Neural crest cell (in vitro differentiated cells): ENCODE measurements around the gene TADA3. TPM values are rescaled to one million over a fixed set of nuclear protein-coding genes. Genes with fewer than 3 reads are reported as not detected.

Experiments
- DNase-seq: peaks from one replicate; pipeline ENCODE4 v3.0.0; 2021; ENCODE audit warnings: low read depth, mixed read lengths, low spot score
- H3K27ac Mint-ChIP-seq: one replicate; pipeline ENCODE4 v1.8.0; 2021; ENCODE audit warnings: mild to moderate bottlenecking, mixed read lengths; ENCODE audit not compliant: unreplicated experiment
- H3K27me3 Mint-ChIP-seq: 2 replicates; pipeline ENCODE4 v1.8.0; 2021; ENCODE audit warnings: low read depth, mild to moderate bottlenecking, mixed read lengths
- H3K36me3 Mint-ChIP-seq: 2 replicates; pipeline ENCODE4 v1.8.0; 2021; ENCODE audit warnings: low read depth, mild to moderate bottlenecking, mixed read lengths
- H3K4me1 Mint-ChIP-seq: 2 replicates; pipeline ENCODE4 v1.8.0; 2021; ENCODE audit warnings: mixed read lengths
- H3K4me3 Mint-ChIP-seq: one replicate; pipeline ENCODE4 v1.8.0; 2021; ENCODE audit warnings: mild to moderate bottlenecking, mixed read lengths
- H3K9me3 Mint-ChIP-seq: 2 replicates; pipeline ENCODE4 v1.8.0; 2021; ENCODE audit warnings: mixed read lengths
- CTCF ChIP-seq: fragments of 200-600 bp; sonication (generic); conservative IDR thresholded peaks from 2 replicates; pipeline ENCODE4 v1.5.0; 2021; ENCODE audit warnings: antibody characterized with exemption, mild to moderate bottlenecking
- total RNA-seq: library from RNA; stranded (reverse); gene quantifications from 2 replicates; pipeline ENCODE4 v1.2.1, GENCODE V29; 2021

The TADA3 gene
- total RNA-seq, 1 donor from 2014 or later: 70.0 TPM

- no peak overlapping the region for H3K27ac Mint-ChIP-seq
- peaks cover 28% of the 10 kb centered on the region for H3K4me1 Mint-ChIP-seq
- H3K36me3 Mint-ChIP-seq: no peaks in the 10 kb centered on the region
- DNase-seq: no peak
- H3K9me3 Mint-ChIP-seq: no peaks in the 10 kb centered on the region
- no peaks in the 10 kb centered on the region for H3K27me3 Mint-ChIP-seq
- peak overlapping the region; percentile 27 for H3K4me3 Mint-ChIP-seq
- no peak for TF ChIP-seq CTCF
Measured at GRCh38 chr3:9812870-9813483, 20.7 kb upstream of the TADA3 start.

GRCh38 chr3:9810846-9811245, 18.6 kb upstream of the TADA3 start:
- Mint-ChIP-seq H3K36me3 (no peaks in the 10 kb centered on the region), H3K27ac (peak overlapping the region; percentile 44), H3K4me1 (peaks cover 28% of the 10 kb centered on the region)

GRCh38 chr3:9810433-9810770, 18.1 kb upstream of the TADA3 start:
- TF ChIP-seq CTCF: no peak
- DNase-seq: no peak
- H3K27me3 Mint-ChIP-seq: no peaks in the 10 kb centered on the region
- peak overlapping the region; percentile 62 for H3K27ac Mint-ChIP-seq
- no peaks in the 10 kb centered on the region for H3K36me3 Mint-ChIP-seq
- peaks cover 28% of the 10 kb centered on the region for H3K4me1 Mint-ChIP-seq
- H3K4me3 Mint-ChIP-seq: peak overlapping the region; percentile 76
- H3K9me3 Mint-ChIP-seq: no peaks in the 10 kb centered on the region

More at GRCh38 chr3:9810846-9811245, 18.6 kb upstream of the TADA3 start:
- Mint-ChIP-seq H3K4me3 (peak overlapping the region; percentile 76), H3K9me3 (no peaks in the 10 kb centered on the region), H3K27me3 (no peaks in the 10 kb centered on the region)
- DNase-seq: no peak
- no peak for TF ChIP-seq CTCF

GRCh38 chr3:9809615-9810432, 17.6 kb upstream of the TADA3 start, which contains the start of gene TTLL3:
TSS of gene TTLL3 (plus strand) at chr3:9810262. CDS start at chr3:9810662, 400 bp downstream.
- H3K27ac Mint-ChIP-seq: peak within 1 kb of the TSS; percentile 62
- H3K27me3 Mint-ChIP-seq: no peaks in the 10 kb centered on the region
- no peaks in the 10 kb centered on the region for H3K36me3 Mint-ChIP-seq
- H3K9me3 Mint-ChIP-seq: no peaks in the 10 kb centered on the region
- peak within 1 kb of the TSS; percentile 86 for H3K4me3 Mint-ChIP-seq
- TF ChIP-seq CTCF: peak; percentile 23
- H3K4me1 Mint-ChIP-seq: peaks cover 28% of the 10 kb centered on the region
- peak; percentile 67 for DNase-seq

GRCh38 chr3:9809239-9809614, 17.0 kb upstream of the TADA3 start:
- Mint-ChIP-seq H3K27me3 (no peaks in the 10 kb centered on the region), H3K27ac (peak overlapping the region; percentile 13), H3K4me3 (peak overlapping the region; percentile 86), H3K9me3 (no peaks in the 10 kb centered on the region), H3K36me3 (peaks cover 2% of the 10 kb centered on the region), H3K4me1 (peaks cover 28% of the 10 kb centered on the region)
- no peak for DNase-seq
- TF ChIP-seq CTCF: no peak
